ENCODE results near the gene FXYD6.
A peak's percentile ranks its signal among the peaks of the same experiment; 100 is the strongest.
"Not testable (repeated sequence)": the region's sequence is repeated elsewhere in the genome, so short reads cannot be mapped to it uniquely, and the experiment has no call there.

The FXYD6 gene, protein sequence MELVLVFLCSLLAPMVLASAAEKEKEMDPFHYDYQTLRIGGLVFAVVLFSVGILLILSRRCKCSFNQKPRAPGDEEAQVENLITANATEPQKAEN

DNA sequence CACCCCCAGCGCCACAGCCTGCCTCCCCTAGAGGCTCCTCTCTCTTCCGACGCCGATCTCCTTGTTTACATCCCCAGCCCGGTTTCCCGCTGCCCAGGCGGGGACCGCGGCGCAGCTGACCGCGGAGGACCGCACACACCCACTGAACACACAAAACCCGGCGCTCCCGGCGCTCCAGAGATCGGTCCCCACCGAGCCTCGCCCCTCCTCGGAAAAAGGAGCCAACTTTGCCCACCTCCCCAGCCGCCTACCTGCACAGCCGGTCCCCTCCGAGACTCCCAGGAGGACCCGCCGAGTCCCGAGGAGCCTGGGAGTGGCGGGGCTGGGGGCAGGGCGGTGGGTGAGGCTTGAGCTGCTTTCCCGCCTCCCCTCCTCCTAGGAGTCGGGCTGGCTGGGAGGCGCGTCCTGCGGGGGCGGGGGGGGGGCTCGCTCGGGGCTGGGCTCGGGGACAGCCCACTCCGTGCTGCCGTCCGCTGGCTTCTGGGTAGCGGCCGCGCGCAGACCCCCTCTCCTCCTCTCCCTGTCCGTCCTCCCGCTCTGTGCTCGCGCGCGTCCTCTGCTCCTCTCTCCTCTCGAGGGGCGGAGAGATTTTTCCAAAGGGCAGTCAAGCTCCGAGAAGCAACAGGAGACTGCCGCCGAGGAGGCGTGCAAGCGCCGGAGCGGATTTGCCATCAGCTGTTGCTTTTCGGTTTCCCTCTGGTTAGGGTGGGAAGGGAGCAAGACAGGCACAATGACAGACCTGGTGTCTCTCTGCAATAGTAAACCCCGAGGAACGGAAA, at the start of gene FXYD6:
Gene FXYD6, minus strand, starts transcription at position 318 of the 779 bp plus-strand sequence. CDS start 33,882 bp downstream, outside the sequence.
- Histone ChIP-seq H3K4me1 (ENCODE audit: low read length) (peaks cover 10% of the 10 kb centered on the region), H3K27ac (ENCODE audit: low read length) (no peak within 1 kb of the TSS), H3K9me3 (ENCODE audit: insufficient read depth, low read length) (no peaks in the 10 kb centered on the region), H3K27me3 (ENCODE audit: low read depth, low read length) (peaks cover 34% of the 10 kb centered on the region), H3K4me2 (ENCODE audit: low read length) (peak within 1 kb of the TSS; percentile 97), H2AFZ (ENCODE audit: low read depth, low read length) (peak within 1 kb of the TSS; percentile 61), H3K9ac (ENCODE audit: low read length) (peak within 1 kb of the TSS; percentile 57), H3K4me3 (ENCODE audit: low read length) (peak within 1 kb of the TSS; percentile 80), H3K36me3 (replicated peaks; ENCODE audit: low read depth, low read length) (no peaks in the 10 kb centered on the region), H3K79me2 (ENCODE audit: low read length) (no peaks in the 10 kb centered on the region), H4K20me1 (ENCODE audit: insufficient read depth, low read length) (no peaks in the 10 kb centered on the region)
- TF ChIP-seq, protein P1, sequence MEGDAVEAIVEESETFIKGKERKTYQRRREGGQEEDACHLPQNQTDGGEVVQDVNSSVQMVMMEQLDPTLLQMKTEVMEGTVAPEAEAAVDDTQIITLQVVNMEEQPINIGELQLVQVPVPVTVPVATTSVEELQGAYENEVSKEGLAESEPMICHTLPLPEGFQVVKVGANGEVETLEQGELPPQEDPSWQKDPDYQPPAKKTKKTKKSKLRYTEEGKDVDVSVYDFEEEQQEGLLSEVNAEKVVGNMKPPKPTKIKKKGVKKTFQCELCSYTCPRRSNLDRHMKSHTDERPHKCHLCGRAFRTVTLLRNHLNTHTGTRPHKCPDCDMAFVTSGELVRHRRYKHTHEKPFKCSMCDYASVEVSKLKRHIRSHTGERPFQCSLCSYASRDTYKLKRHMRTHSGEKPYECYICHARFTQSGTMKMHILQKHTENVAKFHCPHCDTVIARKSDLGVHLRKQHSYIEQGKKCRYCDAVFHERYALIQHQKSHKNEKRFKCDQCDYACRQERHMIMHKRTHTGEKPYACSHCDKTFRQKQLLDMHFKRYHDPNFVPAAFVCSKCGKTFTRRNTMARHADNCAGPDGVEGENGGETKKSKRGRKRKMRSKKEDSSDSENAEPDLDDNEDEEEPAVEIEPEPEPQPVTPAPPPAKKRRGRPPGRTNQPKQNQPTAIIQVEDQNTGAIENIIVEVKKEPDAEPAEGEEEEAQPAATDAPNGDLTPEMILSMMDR (IDR thresholded peaks at IDR 0.05; ENCODE audit: low read depth, low read length) = no peak
- TF ChIP-seq EZH2phosphoT487 (IDR thresholded peaks at IDR 0.05; ENCODE audit: low read depth) = no peak

DNA sequence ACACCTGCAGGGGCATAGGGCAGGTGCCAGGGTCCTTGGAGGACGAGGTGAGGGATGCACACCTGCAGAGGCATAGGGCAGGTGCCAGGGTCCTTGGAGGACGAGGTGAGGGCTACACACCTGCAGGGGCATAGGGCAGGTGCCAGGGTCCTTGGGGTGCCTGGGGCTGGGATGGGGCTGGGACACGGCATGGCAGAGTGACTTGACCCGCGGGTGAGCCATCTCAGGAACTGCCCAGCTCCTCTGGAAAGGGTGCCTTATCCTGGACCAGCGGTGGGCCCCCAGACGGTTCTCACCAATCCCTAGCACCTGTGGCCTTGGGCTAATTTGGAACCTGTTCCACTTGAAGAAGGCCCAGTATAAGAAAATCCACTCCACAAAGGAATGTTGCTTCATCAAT, 49.7 kb upstream of the FXYD6 start:
- H3K9me3 ChIP-seq (ENCODE audit: insufficient read depth, low read length); H4K20me1 ChIP-seq (ENCODE audit: insufficient read depth, low read length); H3K36me3 ChIP-seq (replicated peaks; ENCODE audit: low read depth, low read length); H3K9ac ChIP-seq (ENCODE audit: low read length); H3K79me2 ChIP-seq (ENCODE audit: low read length); H2AFZ ChIP-seq (ENCODE audit: low read depth, low read length); H3K27me3 ChIP-seq (ENCODE audit: low read depth, low read length); H3K4me3 ChIP-seq (ENCODE audit: low read length); H3K27ac ChIP-seq (ENCODE audit: low read length); H3K4me2 ChIP-seq (ENCODE audit: low read length): not testable (repeated sequence)
- peaks cover 30% of the 10 kb centered on the region for H3K4me1 ChIP-seq (ENCODE audit: low read length)

DNA sequence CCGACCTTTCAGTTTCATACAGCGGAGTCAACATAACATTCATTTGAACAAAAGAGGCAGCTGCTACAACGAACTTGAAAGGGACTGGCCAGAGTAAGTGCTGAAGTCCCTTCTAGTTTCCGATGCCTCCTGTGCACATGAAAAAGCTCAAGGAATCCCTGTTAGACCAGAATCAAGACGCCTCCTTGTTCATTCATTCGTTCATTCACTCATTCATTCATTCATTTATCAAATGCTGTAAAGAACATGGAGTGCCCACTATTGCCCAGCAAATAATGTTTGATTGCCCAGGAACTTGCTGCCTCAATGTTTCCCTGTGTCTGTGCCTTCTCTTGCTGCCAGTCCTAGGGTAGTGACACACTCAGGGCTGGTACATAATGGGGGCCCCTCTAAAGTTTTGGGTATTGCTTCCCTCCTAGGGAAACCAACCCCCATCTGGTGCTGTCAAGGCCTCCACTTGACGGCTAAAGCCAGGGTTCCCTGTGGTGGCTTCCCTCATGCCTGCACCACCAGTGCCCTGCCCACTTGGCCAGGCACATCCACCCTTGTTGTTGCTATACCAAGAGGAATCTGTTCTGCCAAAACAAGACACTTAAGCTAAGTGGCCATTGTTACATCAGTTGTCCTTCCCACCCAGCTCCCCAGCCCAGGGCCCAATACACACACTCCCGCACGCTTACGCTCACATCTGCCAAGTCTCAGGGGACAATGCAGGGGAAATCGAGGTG, 48.9 kb upstream of the FXYD6 start:
- TF ChIP-seq, protein P1 (IDR thresholded peaks at IDR 0.05; ENCODE audit: low read depth, low read length) = no peak
- TF ChIP-seq EZH2phosphoT487 (IDR thresholded peaks at IDR 0.05; ENCODE audit: low read depth) = no peak

DNA sequence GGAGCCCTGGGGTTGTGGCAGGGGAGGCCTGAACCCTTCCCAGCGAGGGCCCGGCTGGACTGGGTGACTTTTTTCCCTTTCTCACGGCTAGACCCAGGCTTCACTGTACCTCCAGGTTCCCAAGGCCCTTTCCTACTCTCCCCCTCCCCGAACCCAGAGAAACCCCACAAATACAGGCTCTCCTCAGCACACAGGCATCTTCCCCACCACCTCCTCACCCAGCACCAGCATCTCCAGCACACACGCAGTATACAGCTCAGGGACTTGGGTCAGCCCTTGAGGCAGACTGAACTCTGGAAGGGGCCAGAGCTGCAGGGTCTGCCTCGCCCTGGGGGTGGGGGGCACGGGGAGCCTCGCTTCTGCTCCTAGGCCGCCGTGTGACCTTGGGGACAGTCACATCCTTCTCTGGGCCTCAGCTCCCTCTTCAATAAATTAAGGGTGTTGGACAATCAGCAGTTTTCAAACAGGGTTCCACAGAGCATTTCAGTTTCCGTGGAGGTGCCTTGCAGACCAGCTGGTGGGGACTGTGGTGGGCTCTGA, 48.2 kb upstream of the FXYD6 start:
- H2AFZ ChIP-seq (ENCODE audit: low read depth, low read length) = no peak overlapping the region
- no peaks in the 10 kb centered on the region for H4K20me1 ChIP-seq (ENCODE audit: insufficient read depth, low read length)
- H3K4me3 ChIP-seq (ENCODE audit: low read length) = no peak overlapping the region
- H3K4me2 ChIP-seq (ENCODE audit: low read length) = no peak overlapping the region
- no peak overlapping the region for H3K9ac ChIP-seq (ENCODE audit: low read length)
- H3K9me3 ChIP-seq (ENCODE audit: insufficient read depth, low read length) = no peaks in the 10 kb centered on the region
- no peaks in the 10 kb centered on the region for H3K79me2 ChIP-seq (ENCODE audit: low read length)
- H3K36me3 ChIP-seq (replicated peaks; ENCODE audit: low read depth, low read length) = no peaks in the 10 kb centered on the region
- H3K27me3 ChIP-seq (ENCODE audit: low read depth, low read length) = no peaks in the 10 kb centered on the region; the same call in 1 of the 2 replicates
- H3K27ac ChIP-seq (ENCODE audit: low read length) = no peak overlapping the region
- TF ChIP-seq, protein P1 (IDR thresholded peaks at IDR 0.05; ENCODE audit: low read depth, low read length) = no peak
- no peak for TF ChIP-seq EZH2phosphoT487 (IDR thresholded peaks at IDR 0.05; ENCODE audit: low read depth)
- peaks cover 23% of the 10 kb centered on the region for H3K4me1 ChIP-seq (ENCODE audit: low read length)

More for the DNA sequence above, 48.9 kb upstream of the FXYD6 start:
- Histone ChIP-seq H3K27ac (ENCODE audit: low read length) (no peak overlapping the region), H3K36me3 (replicated peaks; ENCODE audit: low read depth, low read length) (no peaks in the 10 kb centered on the region), H3K4me1 (ENCODE audit: low read length) (peaks cover 23% of the 10 kb centered on the region), H3K27me3 (ENCODE audit: low read depth, low read length) (no peaks in the 10 kb centered on the region; the same call in 1 of the 2 replicates), H4K20me1 (ENCODE audit: insufficient read depth, low read length) (no peaks in the 10 kb centered on the region), H3K4me2 (ENCODE audit: low read length) (no peak overlapping the region), H3K9me3 (ENCODE audit: insufficient read depth, low read length) (no peaks in the 10 kb centered on the region), H3K79me2 (ENCODE audit: low read length) (no peaks in the 10 kb centered on the region), H3K4me3 (ENCODE audit: low read length) (no peak overlapping the region), H2AFZ (ENCODE audit: low read depth, low read length) (no peak overlapping the region), H3K9ac (ENCODE audit: low read length) (no peak overlapping the region)

Measured in OCI-LY3 (cell line).